ENCODE data around the gene KMT2B.

The KMT2B gene

GRCh38 chr19:35755550-35756376 is 38.0 kb downstream of the KMT2B start:
- no peak overlapping the region for H3K4me3 ChIP-seq (ENCODE audit: low read depth, low read length)
- TF ChIP-seq CTCF (IDR thresholded peaks at IDR 0.05; ENCODE audit: borderline replicate concordance, insufficient read depth, low read depth, low read length), result no peak

- peak within 1 kb of the TSS; percentile 90 for H3K4me3 ChIP-seq (ENCODE audit: low read depth, low read length)
- no peak for TF ChIP-seq CTCF (IDR thresholded peaks at IDR 0.05; ENCODE audit: borderline replicate concordance, insufficient read depth, low read depth, low read length)
Measured at GRCh38 chr19:35756377-35757230, 38.8 kb downstream of the KMT2B start, which contains the start of gene HSPB6. TSS of gene HSPB6 (minus strand) at chr19:35757029. CDS start at chr19:35757008, 21 bp downstream.

GRCh38 chr19:35757231-35757748 is 39.5 kb downstream of the KMT2B start:
- H3K4me3 ChIP-seq (ENCODE audit: low read depth, low read length), result peak overlapping the region; percentile 90
- no peak for TF ChIP-seq CTCF (IDR thresholded peaks at IDR 0.05; ENCODE audit: borderline replicate concordance, insufficient read depth, low read depth, low read length)

- no peak for TF ChIP-seq CTCF (IDR thresholded peaks at IDR 0.05; ENCODE audit: borderline replicate concordance, insufficient read depth, low read depth, low read length)
Measured at GRCh38 chr19:35757749-35758608, 40.2 kb downstream of the KMT2B start, which contains the start of gene PROSER3. TSS of gene PROSER3 (plus strand) at chr19:35758176. CDS start at chr19:35758216, 40 bp downstream.

GRCh38 chr19:35759697-35760096 is 41.9 kb downstream of the KMT2B start:
- H3K4me3 ChIP-seq (ENCODE audit: low read depth, low read length), result no peak overlapping the region
- TF ChIP-seq CTCF (IDR thresholded peaks at IDR 0.05; ENCODE audit: borderline replicate concordance, insufficient read depth, low read depth, low read length), result no peak

More at GRCh38 chr19:35757749-35758608, 40.2 kb downstream of the KMT2B start, which contains the start of gene PROSER3:
- H3K4me3 ChIP-seq (ENCODE audit: low read depth, low read length), result peak within 1 kb of the TSS; percentile 90

GRCh38 chr19:35760711-35761349 is 43.0 kb downstream of the KMT2B start:
- H3K4me3 ChIP-seq (ENCODE audit: low read depth, low read length), result no peak overlapping the region
- TF ChIP-seq CTCF (IDR thresholded peaks at IDR 0.05; ENCODE audit: borderline replicate concordance, insufficient read depth, low read depth, low read length), result no peak
